Astrocyte of the spinal cord (primary cell): Measurements from ENCODE around the gene CCDC92.
A peak's percentile ranks its signal among the peaks of the same experiment; 100 is the strongest.

Experiments
- DNase-seq: peaks from one replicate; pipeline ENCODE4 v3.0.0; 2011; ENCODE audit warnings: low read depth, low spot score
- H3K4me3 ChIP-seq: 2 replicates; pipeline ENCODE4 v1.5.1; 2011; ENCODE audit warnings: low read depth, mild to moderate bottlenecking, low read length, moderate library complexity
- CTCF ChIP-seq: IDR thresholded peaks from 2 replicates; pipeline ENCODE4 v1.5.1; 2012; ENCODE audit warnings: low read depth, mild to moderate bottlenecking, low read length, inconsistent platforms
- in situ Hi-C: cut with HindIII; loops from 2 replicates; pipeline ENCODE4 v1.10.0; 2017; ENCODE audit warnings: low sequenced_read_pairs

CCDC92 gene

DNA sequence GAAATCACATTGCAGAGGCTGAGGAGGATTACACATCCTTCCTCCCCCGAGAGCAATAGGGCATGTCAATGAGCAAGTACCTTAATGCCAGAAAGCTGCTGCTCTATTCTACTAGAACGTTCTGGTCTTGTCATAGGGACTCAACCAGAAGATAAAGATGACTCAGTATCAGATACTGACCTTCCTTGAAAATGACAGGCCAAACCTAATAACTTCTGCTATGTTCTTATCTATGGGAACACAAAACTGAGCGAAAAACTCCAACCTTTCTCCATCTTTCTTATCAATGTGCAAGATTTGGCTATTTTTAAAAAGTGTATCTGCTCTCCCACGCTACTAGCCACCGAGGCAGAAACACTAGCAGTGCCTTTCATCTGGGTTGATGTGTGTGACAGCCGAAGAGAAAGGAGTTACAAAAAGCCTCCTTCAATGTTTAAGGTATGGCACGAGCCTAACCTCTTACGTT is 5.5 kb downstream of the CCDC92 start:
- TF ChIP-seq CTCF: no peak
- no peak overlapping the region for H3K4me3 ChIP-seq
- DNase-seq: no peak
- in situ Hi-C loops: no loop called here

- in situ Hi-C loops: no loop called here
- no peak for TF ChIP-seq CTCF
These were observed 6.0 kb downstream of the CCDC92 start for GRCh38 chr12:123966596-123966995.

GRCh38 chr12:123965382-123965781 is 7.2 kb downstream of the CCDC92 start:
- H3K4me3 ChIP-seq: no peak overlapping the region
- TF ChIP-seq CTCF: no peak
- no peak for DNase-seq
- in situ Hi-C loops: no loop called here

More at GRCh38 chr12:123966596-123966995, 6.0 kb downstream of the CCDC92 start:
- peak; percentile 64 for DNase-seq
- no peak overlapping the region for H3K4me3 ChIP-seq

- H3K4me3 ChIP-seq: no peak overlapping the region
- in situ Hi-C loops: no loop called here
- no peak for DNase-seq
- no peak for TF ChIP-seq CTCF
These were observed 8.8 kb downstream of the CCDC92 start for GRCh38 chr12:123963821-123964220.

- no peak for TF ChIP-seq CTCF
- in situ Hi-C loops: no loop called here
- DNase-seq: peak; percentile 32
- no peak overlapping the region for H3K4me3 ChIP-seq
These were observed 10.1 kb downstream of the CCDC92 start for GRCh38 chr12:123962513-123962912.

DNA sequence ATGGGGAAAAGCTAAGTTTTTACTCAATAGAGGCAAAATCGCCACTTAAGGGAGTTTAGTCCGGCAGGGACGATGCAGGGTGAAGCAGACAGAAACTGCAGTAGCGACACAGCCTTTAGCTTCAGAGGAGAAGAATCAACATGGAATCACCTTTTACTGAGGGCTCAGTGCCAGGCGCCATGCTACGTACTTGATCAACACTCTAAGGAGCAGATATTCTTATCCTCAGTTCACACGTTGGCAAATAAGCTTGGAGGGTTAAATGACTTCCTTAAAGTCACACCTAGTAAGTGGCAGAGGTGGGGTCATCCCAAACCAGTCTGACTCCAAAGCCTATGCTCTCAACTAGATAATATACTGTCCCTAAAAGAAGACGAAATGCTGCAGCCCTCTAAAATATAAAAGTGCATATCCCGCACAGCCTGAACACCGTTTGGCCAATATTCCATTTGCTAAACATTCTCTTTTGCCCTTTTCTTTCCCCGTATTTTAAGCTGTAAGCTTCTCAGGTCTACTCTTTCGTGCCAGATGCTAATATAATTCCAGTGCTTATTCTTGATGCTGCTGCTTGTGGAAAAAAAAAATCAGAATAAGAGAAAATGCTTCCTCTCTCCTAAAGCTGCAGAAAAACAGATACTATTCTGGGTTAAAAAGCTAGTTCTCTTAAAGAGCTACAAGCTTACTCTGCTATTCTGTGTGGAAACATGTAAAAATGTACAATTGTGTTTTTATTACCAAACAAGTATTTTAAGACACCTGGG is 10.9 kb downstream of the CCDC92 start:
- no peak overlapping the region for H3K4me3 ChIP-seq
- in situ Hi-C loops: no loop called here
- DNase-seq: no peak
- TF ChIP-seq CTCF: no peak
